Measurements from ENCODE around the gene EML4.
"Not testable (repeated sequence)": the region's sequence is repeated elsewhere in the genome, so short reads cannot be mapped to it uniquely, and the experiment has no call there.

The EML4 gene

DNA sequence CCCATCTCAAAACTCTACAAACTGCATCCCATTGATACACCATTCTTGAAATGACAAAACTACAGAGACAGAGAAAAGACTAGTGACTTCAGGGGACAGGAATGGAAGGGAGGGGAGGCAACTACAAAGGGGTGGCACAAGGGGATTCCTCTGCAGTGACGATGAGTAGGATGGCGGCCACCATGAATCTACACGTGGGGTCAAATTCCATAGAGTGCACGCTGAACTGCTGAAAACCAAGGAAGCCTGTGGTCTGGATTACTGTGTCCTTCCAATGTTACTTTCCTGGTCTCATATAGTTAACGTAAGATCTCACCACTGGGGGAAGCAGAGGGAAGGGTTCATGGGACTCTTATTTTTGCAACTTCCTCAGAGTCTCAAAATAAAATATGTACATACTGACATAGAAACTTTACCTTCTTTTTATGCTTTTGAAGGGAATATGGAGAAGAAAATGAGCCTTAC is 168.2 kb downstream of the EML4 start:
- H3K9me3 ChIP-seq (ENCODE audit: control insufficient read depth, insufficient read depth, low read length), result no peaks in the 10 kb centered on the region
- H3K9ac ChIP-seq (ENCODE audit: low read depth, low read length), result no peak overlapping the region
- no peaks in the 10 kb centered on the region for H3K4me1 ChIP-seq (ENCODE audit: control insufficient read depth, insufficient read depth, low read length)
- H3K36me3 ChIP-seq (ENCODE audit: control insufficient read depth, insufficient read depth, low read length), result peaks cover 39% of the 10 kb centered on the region
- no peak overlapping the region for H3K4me3 ChIP-seq (ENCODE audit: low read depth, low read length)
- H3K27ac ChIP-seq (ENCODE audit: low read depth, low read length), result no peak overlapping the region
- H3K27me3 ChIP-seq (ENCODE audit: control insufficient read depth, insufficient read depth, low read length), result no peaks in the 10 kb centered on the region

DNA sequence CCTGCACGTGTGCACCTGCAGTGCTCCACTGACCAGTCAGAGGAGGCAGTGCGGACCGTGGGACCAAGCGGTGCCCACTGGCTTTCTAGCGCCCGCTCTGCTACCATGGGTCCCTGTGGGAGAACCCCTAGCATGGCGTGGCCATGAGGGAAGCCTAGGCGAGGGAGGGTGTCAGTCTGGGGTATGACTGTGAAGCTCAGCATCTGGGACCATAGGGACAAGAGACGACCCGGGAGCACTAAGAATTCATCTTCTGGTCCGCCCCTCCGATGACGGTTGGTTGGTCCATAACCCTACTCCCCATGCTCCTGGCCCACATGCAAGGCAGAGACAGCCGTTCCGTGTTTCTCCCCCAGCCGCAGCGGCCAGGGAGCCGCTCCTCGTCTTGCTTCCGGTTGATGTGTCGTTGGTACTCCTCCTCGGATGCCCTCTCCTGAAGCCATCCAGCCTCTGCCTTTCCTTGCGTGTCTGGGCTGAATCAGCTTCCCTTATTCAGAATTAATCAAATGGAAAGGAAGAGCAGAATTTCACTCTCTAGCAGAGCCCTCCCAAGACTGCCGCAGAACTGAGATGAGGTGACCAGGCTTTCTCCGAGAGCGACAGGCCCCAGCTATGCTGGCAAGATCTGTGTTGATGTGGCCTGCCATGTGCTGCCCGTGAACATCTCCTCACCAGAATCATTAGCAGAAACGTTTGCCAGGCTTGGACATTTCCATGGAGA is 168.9 kb downstream of the EML4 start:
- Histone ChIP-seq H3K9ac (ENCODE audit: low read depth, low read length) (no peak overlapping the region), H3K9me3 (ENCODE audit: control insufficient read depth, insufficient read depth, low read length) (no peaks in the 10 kb centered on the region), H3K27ac (ENCODE audit: low read depth, low read length) (no peak overlapping the region), H3K4me3 (ENCODE audit: low read depth, low read length) (no peak overlapping the region), H3K27me3 (ENCODE audit: control insufficient read depth, insufficient read depth, low read length) (no peaks in the 10 kb centered on the region), H3K36me3 (ENCODE audit: control insufficient read depth, insufficient read depth, low read length) (peaks cover 33% of the 10 kb centered on the region), H3K4me1 (ENCODE audit: control insufficient read depth, insufficient read depth, low read length) (no peaks in the 10 kb centered on the region)

DNA sequence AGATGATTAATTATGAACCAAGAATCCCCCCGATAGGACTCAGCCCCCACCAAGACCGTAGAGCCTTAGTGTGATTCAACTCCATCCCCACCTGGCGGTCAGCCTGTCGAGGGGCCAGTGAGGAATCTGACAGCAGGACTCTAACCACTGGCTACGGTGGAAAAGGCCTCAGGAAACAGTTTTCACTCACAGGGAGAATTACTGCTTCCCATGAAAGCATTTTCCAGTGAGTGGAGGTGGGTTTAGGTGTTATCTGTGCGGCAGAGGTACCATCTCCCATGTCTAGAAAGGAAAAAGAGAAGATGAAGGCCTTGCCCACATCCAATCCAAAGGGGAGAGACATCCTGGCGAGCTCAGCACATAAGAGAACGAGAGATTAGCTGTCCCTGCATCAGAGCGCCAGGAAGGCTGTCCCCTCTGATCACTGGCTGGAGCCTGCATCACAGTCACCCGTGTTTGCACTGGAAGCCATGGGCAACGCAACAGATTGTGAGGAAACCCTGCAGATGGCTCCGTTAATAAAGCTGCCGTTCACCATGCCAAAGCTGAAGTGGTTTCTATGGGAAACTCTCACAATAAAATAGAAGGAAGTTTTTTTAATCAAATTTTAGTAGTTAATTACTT is 169.5 kb downstream of the EML4 start:
- H3K4me3 ChIP-seq (ENCODE audit: low read depth, low read length), result no peak overlapping the region
- no peak overlapping the region for H3K27ac ChIP-seq (ENCODE audit: low read depth, low read length)
- no peaks in the 10 kb centered on the region for H3K9me3 ChIP-seq (ENCODE audit: control insufficient read depth, insufficient read depth, low read length)
- H3K4me1 ChIP-seq (ENCODE audit: control insufficient read depth, insufficient read depth, low read length), result no peaks in the 10 kb centered on the region
- peaks cover 30% of the 10 kb centered on the region for H3K36me3 ChIP-seq (ENCODE audit: control insufficient read depth, insufficient read depth, low read length)
- H3K27me3 ChIP-seq (ENCODE audit: control insufficient read depth, insufficient read depth, low read length), result no peaks in the 10 kb centered on the region
- no peak overlapping the region for H3K9ac ChIP-seq (ENCODE audit: low read depth, low read length)

DNA sequence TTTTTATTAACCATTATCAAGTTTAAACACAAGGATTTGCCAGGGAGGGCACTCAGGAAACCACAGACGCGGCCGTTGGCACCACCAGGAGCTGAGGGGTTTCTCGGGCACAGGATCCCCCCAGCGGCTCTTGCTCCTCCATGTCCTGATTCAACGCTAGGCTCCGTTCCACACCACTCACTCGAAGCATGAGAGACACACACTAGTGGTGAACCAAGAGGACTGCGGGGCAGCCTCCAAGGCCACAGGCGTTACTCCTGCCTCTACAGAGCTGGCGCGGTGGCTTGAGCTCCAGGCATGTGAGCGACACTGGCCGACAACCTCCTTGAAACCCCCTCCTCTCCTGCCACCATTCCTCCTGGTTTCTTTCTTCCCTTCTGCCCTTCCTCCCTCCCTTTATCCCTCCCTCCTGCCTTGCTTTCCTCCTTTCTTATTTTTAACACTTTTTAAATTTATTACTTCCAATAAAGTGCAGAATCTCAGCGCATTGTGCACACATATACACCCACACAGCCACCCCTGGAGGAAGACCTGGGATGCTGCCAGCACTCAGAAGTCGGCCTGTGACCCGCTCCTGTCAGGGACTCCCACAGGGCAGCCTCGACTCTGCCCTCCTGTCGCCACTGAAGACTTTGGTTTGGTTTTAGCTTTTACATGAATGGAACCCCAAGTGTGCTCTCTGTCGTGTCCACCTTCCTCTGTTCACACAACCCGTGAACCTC is 170.2 kb downstream of the EML4 start:
- Histone ChIP-seq H3K27me3 (ENCODE audit: control insufficient read depth, insufficient read depth, low read length) (no peaks in the 10 kb centered on the region), H3K4me1 (ENCODE audit: control insufficient read depth, insufficient read depth, low read length) (no peaks in the 10 kb centered on the region), H3K27ac (ENCODE audit: low read depth, low read length) (no peak overlapping the region), H3K4me3 (ENCODE audit: low read depth, low read length) (no peak overlapping the region), H3K36me3 (ENCODE audit: control insufficient read depth, insufficient read depth, low read length) (peaks cover 28% of the 10 kb centered on the region), H3K9me3 (ENCODE audit: control insufficient read depth, insufficient read depth, low read length) (no peaks in the 10 kb centered on the region), H3K9ac (ENCODE audit: low read depth, low read length) (no peak overlapping the region)

DNA sequence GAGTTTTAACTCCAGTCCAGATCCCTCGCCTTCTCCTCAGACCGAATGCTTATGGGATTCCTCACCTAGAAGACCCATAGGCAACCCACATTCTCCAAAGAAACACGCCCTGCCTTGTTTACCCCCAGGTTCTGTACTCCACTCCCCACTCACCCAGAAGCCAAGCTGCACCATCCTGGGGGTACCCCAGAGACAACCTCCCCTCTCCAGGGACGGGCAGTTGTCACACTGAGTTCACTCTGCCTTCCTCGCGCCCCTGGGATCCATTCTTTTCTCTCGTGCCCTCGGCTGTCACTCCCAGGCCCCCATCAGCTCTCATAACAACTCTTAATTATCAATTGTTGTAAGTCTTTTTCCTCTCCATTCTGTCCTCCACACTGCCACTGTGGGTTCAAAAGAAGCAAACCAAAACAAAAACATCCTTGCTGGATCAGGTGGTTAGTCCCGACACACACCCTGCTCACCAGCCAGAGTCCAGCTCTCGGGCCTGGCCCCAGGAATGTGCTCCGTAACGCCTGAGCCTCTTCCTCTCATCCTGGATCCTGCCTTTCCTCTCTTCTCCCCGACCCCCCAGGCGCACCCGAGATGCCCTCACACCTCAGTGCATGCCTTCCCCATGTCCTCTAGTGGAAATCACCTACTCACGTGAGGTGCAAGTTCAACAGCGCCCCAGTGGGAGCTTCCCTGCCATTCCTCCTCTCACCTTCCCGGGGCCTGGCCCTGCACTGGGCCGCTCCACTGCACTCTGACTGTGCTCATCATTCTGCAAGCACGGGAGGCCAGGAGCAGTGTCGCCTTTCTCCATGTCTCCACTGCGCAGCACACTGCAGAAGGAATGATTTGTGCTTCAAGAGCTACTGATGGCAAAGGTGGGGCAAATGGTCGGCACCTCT is 171.1 kb downstream of the EML4 start:
- peaks cover 28% of the 10 kb centered on the region for H3K36me3 ChIP-seq (ENCODE audit: control insufficient read depth, insufficient read depth, low read length)
- H3K4me3 ChIP-seq (ENCODE audit: low read depth, low read length), result no peak overlapping the region
- H3K27ac ChIP-seq (ENCODE audit: low read depth, low read length), result no peak overlapping the region
- H3K9ac ChIP-seq (ENCODE audit: low read depth, low read length), result no peak overlapping the region
- no peaks in the 10 kb centered on the region for H3K27me3 ChIP-seq (ENCODE audit: control insufficient read depth, insufficient read depth, low read length)
- H3K4me1 ChIP-seq (ENCODE audit: control insufficient read depth, insufficient read depth, low read length), result no peaks in the 10 kb centered on the region
- no peaks in the 10 kb centered on the region for H3K9me3 ChIP-seq (ENCODE audit: control insufficient read depth, insufficient read depth, low read length)

DNA sequence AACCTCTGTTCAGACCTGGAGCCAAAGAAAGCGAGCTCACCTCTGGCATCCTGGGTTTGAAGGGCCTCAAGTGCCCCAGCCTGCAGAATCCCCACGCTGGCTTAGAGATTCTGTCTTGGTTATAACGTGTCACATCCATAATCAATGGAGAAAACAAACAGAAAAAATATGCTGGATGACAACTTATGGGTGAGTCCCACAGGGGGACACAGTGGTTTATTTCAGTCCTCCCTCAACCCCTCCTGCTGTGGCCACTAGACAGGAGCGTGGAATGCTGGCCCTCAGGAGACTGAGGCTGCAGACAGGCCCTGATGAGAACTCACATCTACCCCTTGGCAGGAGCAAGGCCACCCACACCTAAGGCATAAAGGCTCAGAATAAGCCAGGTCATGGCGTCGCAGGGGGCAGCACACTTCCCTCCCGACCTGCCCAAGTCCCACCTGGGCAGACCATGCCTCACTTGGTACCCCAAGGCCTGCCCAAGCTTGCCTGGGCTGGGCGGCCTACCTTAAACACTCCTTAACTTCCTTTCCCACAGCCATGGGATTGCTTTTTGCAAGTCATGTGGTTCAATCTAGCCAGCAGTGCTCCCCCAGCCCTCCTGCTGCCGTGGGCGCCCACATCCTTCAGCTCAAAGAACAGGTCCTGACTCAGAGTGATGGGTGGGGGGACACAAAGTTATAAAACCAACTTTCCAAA is 171.9 kb downstream of the EML4 start:
- Histone ChIP-seq H3K27me3 (ENCODE audit: control insufficient read depth, insufficient read depth, low read length) (no peaks in the 10 kb centered on the region), H3K4me1 (ENCODE audit: control insufficient read depth, insufficient read depth, low read length) (no peaks in the 10 kb centered on the region), H3K36me3 (ENCODE audit: control insufficient read depth, insufficient read depth, low read length) (peaks cover 28% of the 10 kb centered on the region), H3K4me3 (ENCODE audit: low read depth, low read length) (no peak overlapping the region), H3K9me3 (ENCODE audit: control insufficient read depth, insufficient read depth, low read length) (no peaks in the 10 kb centered on the region), H3K9ac (ENCODE audit: low read depth, low read length) (no peak overlapping the region), H3K27ac (ENCODE audit: low read depth, low read length) (no peak overlapping the region)

DNA sequence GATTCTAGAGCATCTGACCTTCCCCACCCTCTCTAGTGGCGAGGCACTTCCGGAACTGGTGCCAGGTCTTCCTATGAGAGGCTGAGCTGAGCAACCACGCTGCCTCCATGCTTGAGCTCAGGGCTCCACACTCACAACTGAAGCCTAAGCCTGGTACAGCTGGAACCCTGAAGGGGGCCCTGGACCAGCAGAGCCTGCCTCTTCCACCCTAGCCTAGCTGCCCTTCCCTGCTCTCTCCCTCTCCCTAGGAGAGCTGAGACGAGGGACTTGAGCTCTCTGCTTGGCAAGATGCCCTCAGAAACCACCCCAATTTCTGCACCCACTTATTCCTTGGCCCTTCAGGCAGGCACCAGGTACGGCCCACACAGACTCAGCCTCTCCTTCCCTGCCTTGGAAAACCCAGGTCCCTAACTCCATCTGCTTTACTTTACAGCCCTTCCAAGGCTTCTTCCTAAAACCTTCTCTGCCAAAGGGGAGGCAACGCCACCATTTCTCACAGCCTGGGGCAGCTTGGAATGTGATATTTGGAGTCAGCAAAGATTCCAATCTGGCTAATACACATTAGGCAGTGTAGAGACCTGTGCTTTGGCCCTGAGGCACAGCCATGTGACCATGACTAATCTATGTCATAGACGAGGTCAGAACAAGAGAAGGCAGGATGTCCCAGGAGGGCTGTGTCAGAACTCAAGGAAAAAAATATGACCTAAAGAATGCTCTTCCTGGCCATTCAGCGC is 173.1 kb downstream of the EML4 start:
- Histone ChIP-seq H3K27ac (ENCODE audit: low read depth, low read length) (peak overlapping the region; percentile 18), H3K9ac (ENCODE audit: low read depth, low read length) (no peak overlapping the region), H3K27me3 (ENCODE audit: control insufficient read depth, insufficient read depth, low read length) (no peaks in the 10 kb centered on the region), H3K9me3 (ENCODE audit: control insufficient read depth, insufficient read depth, low read length) (no peaks in the 10 kb centered on the region), H3K4me1 (ENCODE audit: control insufficient read depth, insufficient read depth, low read length) (no peaks in the 10 kb centered on the region), H3K4me3 (ENCODE audit: low read depth, low read length) (no peak overlapping the region), H3K36me3 (ENCODE audit: control insufficient read depth, insufficient read depth, low read length) (peaks cover 25% of the 10 kb centered on the region)

DNA sequence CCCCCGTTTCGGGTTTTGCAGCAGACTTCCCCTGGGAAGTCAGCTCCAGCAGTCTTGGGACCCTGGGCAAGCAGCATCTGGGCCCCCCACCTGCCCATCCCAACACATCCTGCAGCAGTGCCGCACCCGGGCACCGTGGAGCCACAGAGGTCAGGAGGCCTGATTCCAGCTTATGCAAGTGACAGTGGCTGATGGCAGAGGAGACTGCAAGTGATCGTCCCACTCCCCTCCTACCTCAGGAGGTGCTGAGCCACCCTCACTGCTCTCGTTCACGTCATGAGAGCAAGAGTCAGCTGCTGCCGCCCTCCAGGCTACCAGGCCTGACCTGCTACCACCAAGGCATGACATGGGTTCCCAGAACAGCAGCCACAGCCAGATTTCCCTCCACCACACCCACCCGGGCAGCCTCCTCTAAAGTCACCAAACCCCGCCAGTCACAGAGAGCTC is 173.7 kb downstream of the EML4 start:
- H3K27me3 ChIP-seq (ENCODE audit: control insufficient read depth, insufficient read depth, low read length), result no peaks in the 10 kb centered on the region
- no peak overlapping the region for H3K27ac ChIP-seq (ENCODE audit: low read depth, low read length)
- no peak overlapping the region for H3K9ac ChIP-seq (ENCODE audit: low read depth, low read length)
- H3K4me3 ChIP-seq (ENCODE audit: low read depth, low read length), result no peak overlapping the region
- no peaks in the 10 kb centered on the region for H3K9me3 ChIP-seq (ENCODE audit: control insufficient read depth, insufficient read depth, low read length)
- no peaks in the 10 kb centered on the region for H3K4me1 ChIP-seq (ENCODE audit: control insufficient read depth, insufficient read depth, low read length)
- peaks cover 23% of the 10 kb centered on the region for H3K36me3 ChIP-seq (ENCODE audit: control insufficient read depth, insufficient read depth, low read length)

DNA sequence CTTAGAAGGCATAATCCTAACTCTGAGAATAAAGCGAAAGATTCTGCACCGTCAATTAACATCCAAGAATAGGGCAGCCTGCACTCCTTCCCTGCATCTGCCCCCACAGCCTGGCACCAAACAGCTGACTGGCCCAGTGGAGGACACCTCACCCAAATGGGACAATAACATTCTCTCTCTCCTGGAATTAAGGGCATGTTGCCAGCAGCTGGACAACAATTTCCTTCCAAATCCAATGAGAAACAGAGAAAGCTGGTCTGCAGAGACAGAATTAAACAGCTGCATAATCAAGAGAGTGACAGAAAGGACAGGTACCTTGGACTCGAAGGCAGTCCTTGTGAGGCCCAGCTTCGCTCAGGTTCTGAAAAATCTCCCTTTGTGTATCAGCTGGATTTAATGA is 176.8 kb downstream of the EML4 start:
- H3K27ac ChIP-seq (ENCODE audit: low read depth, low read length), result no peak overlapping the region
- H3K9ac ChIP-seq (ENCODE audit: low read depth, low read length), result no peak overlapping the region
- peaks cover 29% of the 10 kb centered on the region for H3K36me3 ChIP-seq (ENCODE audit: control insufficient read depth, insufficient read depth, low read length)
- no peaks in the 10 kb centered on the region for H3K27me3 ChIP-seq (ENCODE audit: control insufficient read depth, insufficient read depth, low read length)
- no peaks in the 10 kb centered on the region for H3K9me3 ChIP-seq (ENCODE audit: control insufficient read depth, insufficient read depth, low read length)
- H3K4me3 ChIP-seq (ENCODE audit: low read depth, low read length), result no peak overlapping the region
- H3K4me1 ChIP-seq (ENCODE audit: control insufficient read depth, insufficient read depth, low read length), result no peaks in the 10 kb centered on the region

DNA sequence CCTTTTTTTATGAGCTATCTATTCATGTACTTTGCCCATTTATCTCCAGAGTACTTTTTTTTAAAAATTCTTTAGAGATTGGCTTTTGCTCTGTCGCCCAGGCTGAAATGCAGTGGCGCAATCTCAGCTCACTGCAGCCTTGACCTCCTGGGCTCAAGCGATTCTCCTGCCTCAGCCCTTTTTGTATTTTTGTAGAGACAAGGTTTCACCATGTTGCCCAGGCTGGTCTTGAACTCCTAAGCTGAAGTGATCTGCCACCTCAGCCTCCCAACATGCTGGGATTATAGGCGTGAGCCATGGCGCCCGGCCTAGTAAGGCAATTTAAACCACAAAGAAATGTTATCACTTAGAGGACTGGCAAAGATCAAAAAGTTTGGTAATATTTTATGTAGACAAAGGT is 177.7 kb downstream of the EML4 start:
- H3K27ac ChIP-seq (ENCODE audit: low read depth, low read length); H3K9ac ChIP-seq (ENCODE audit: low read depth, low read length); H3K4me1 ChIP-seq (ENCODE audit: control insufficient read depth, insufficient read depth, low read length); H3K9me3 ChIP-seq (ENCODE audit: control insufficient read depth, insufficient read depth, low read length); H3K4me3 ChIP-seq (ENCODE audit: low read depth, low read length); H3K27me3 ChIP-seq (ENCODE audit: control insufficient read depth, insufficient read depth, low read length): not testable (repeated sequence)
- H3K36me3 ChIP-seq (ENCODE audit: control insufficient read depth, insufficient read depth, low read length), result peaks cover 36% of the 10 kb centered on the region

Measured in HUES48 (cell line).